Measurements from ENCODE around the gene P2RX5.

Gene P2RX5

DNA sequence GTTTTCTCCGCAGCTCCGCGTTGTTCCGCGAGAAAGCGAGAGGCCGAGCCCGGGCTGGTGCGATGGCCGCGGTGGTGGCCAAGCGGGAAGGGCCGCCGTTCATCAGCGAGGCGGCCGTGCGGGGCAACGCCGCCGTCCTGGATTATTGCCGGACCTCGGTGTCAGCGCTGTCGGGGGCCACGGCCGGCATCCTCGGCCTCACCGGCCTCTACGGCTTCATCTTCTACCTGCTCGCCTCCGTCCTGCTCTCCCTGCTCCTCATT, 26.9 kb downstream of the P2RX5 start:
- Histone ChIP-seq H3K36me3 (ENCODE audit: control insufficient read depth, insufficient read depth, low read length) (peaks cover 4% of the 10 kb centered on the region), H3K4me1 (ENCODE audit: control insufficient read depth, insufficient read depth, low read length, poor library complexity, severe bottlenecking) (peaks cover 22% of the 10 kb centered on the region), H3K27me3 (replicated peaks; ENCODE audit: control insufficient read depth, insufficient read depth, low read length, poor library complexity, severe bottlenecking) (no peaks in the 10 kb centered on the region), H3K27ac (ENCODE audit: insufficient read depth, low read length, poor library complexity, severe bottlenecking) (peak overlapping the region; percentile 88), H3K9me3 (ENCODE audit: control insufficient read depth, low read length) (no peaks in the 10 kb centered on the region), H3K4me3 (ENCODE audit: insufficient read depth, low read depth, low read length, poor library complexity, severe bottlenecking) (peak overlapping the region; percentile 100)
- DNase-seq, result no peak

DNA sequence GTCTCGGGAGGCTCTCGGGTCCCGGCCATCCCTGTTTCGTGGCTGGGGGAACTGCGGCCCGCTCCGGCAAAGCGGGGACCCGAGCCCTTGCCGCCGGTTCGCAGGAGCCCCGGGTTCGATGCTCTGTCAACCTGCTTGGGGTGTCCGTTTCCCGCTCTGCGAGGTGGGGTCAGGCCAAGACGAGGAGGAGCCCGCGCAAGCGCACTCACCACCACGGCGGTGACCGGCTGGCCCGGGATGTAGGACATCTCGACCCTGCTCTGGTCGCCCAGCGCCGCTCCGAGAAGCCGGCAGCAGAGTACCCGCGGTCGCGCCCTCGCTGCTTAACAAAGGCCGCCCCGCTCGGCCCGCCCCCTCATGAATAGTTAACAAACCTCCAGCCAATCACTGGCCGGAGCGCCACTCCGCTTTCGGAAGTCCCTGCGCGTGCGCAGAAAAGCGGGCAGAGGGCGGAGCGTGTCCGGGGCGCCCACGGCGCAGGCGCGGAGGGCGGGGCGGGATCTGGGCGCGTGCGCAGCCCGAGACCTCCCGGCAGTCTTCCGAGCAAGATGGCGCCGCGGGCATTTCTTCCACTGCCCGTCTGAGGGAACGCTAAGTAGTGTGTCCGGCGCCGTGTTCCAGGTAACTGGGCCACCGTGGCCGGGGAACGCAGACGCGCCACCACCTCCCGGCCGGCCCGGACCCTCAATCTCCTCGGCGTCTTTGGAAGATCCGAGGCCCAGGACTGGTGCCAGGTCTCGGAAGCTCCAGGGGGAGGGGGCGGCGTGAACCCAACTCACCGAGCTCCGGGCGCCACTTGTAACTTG, 27.5 kb downstream of the P2RX5 start, which contains the start of the genes EMC6 and TAX1BP3:
Gene EMC6, plus strand, starts transcription at position 534 of the 806 bp plus-strand sequence. CDS start 335 bp downstream, outside the sequence.
Gene TAX1BP3, minus strand, starts transcription at position 300 of the 806 bp plus-strand sequence. Its CDS starts 52 bp downstream, at position 248.
- peaks cover 22% of the 10 kb centered on the region for H3K4me1 ChIP-seq (ENCODE audit: control insufficient read depth, insufficient read depth, low read length, poor library complexity, severe bottlenecking)
- H3K4me3 ChIP-seq (ENCODE audit: insufficient read depth, low read depth, low read length, poor library complexity, severe bottlenecking), result peak within 1 kb of the TSS; percentile 100
- H3K36me3 ChIP-seq (ENCODE audit: control insufficient read depth, insufficient read depth, low read length), result peaks cover 4% of the 10 kb centered on the region
- H3K9me3 ChIP-seq (ENCODE audit: control insufficient read depth, low read length), result no peaks in the 10 kb centered on the region
- H3K27me3 ChIP-seq (replicated peaks; ENCODE audit: control insufficient read depth, insufficient read depth, low read length, poor library complexity, severe bottlenecking), result no peaks in the 10 kb centered on the region
- DNase-seq, result peak; percentile 97 to 98 (median 98)
- peak within 1 kb of the TSS; percentile 88 for H3K27ac ChIP-seq (ENCODE audit: insufficient read depth, low read length, poor library complexity, severe bottlenecking)

DNA sequence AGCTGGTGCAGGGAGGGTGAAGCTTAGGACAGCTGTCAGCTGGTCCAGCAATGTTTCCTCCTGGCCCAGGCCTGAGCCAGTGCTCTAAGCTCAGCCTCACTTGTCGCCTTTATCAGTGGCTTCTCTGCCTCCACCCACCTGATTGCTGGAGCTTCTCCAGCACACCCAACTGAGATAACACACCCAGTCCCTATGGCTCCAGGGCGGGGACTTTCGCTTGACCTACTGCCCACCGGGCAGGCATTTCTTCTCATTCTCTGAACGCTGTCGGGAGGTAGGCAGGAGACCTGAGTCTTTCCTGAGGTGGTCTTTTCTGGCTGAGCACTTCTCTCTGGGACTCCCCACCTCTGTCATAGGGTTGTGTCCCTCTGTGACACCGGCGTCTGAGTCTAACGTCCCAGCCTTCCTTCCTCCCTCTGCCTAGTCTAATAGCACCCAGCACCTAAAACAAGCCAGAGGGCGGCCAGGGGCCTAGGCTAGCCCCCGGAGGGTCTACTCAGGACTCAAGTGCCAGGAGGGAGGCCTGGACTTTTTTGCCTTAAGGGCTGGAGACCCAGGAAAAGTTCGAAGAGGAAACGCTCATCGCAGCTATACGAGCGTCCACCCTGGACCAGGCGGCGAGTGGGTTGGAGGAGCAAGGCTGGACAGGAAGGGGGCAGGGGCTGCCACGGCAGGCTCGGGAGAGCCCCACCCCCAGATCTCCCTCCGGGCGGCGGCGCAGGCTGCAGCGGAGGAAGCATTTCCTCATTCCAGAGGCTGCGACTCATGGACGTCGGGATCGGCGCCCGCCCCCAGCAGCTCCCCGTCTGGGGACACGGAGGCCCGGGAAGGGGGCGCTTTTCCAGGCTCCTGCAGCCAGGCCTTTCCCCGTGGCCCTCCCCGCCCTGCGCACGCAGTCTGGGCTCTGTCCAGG, 28.3 kb downstream of the P2RX5 start:
- H3K27ac ChIP-seq (ENCODE audit: insufficient read depth, low read length, poor library complexity, severe bottlenecking), result peak overlapping the region; percentile 41
- no peaks in the 10 kb centered on the region for H3K9me3 ChIP-seq (ENCODE audit: control insufficient read depth, low read length)
- peaks cover 4% of the 10 kb centered on the region for H3K36me3 ChIP-seq (ENCODE audit: control insufficient read depth, insufficient read depth, low read length)
- no peaks in the 10 kb centered on the region for H3K27me3 ChIP-seq (replicated peaks; ENCODE audit: control insufficient read depth, insufficient read depth, low read length, poor library complexity, severe bottlenecking)
- no peak for DNase-seq
- H3K4me1 ChIP-seq (ENCODE audit: control insufficient read depth, insufficient read depth, low read length, poor library complexity, severe bottlenecking), result peaks cover 22% of the 10 kb centered on the region
- H3K4me3 ChIP-seq (ENCODE audit: insufficient read depth, low read depth, low read length, poor library complexity, severe bottlenecking), result peak overlapping the region; percentile 100

DNA sequence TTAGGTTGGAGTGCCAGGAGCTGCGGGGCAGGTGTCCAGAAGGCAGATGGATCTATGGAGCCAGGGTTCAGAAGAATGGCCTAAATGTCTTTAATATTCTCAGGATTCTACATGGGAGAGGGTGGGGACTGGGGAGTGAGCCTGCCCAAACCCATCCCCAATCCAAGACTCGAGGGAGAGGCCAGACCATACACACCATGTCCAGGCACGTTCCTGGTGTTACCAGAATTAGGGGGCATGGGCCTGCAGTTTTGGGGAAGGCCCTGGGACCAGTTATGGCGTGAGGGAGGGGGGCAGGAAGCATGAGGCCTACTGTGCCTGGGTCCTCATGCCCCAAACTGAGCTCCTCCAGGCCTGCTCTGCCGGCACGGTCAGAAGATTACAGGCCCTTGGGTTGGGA, 29.4 kb downstream of the P2RX5 start:
- no peak for DNase-seq

DNA sequence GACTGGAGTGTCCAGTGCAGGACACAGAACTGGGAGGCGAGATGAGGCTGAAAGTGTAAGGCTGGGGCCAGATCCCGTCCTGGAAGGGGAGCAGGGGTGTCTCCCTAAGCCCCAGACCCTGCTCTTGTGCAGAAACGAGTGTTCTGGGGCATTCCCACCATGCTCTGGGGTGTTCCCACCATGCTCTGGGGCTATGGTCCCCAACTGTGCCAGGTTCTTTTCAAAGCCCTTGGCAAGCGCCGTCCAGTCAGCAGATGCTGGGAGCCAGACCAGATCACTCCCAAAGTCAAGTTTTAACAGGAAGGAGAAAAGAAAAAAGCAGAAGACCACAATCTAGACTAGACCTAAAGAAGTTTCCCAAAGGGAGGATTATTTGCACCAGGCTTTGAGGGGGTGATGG, 30.1 kb downstream of the P2RX5 start:
- H3K4me3 ChIP-seq (ENCODE audit: insufficient read depth, low read depth, low read length, poor library complexity, severe bottlenecking), result no peak overlapping the region
- no peak overlapping the region for H3K27ac ChIP-seq (ENCODE audit: insufficient read depth, low read length, poor library complexity, severe bottlenecking)
- no peaks in the 10 kb centered on the region for H3K27me3 ChIP-seq (replicated peaks; ENCODE audit: control insufficient read depth, insufficient read depth, low read length, poor library complexity, severe bottlenecking)
- H3K36me3 ChIP-seq (ENCODE audit: control insufficient read depth, insufficient read depth, low read length), result peaks cover 4% of the 10 kb centered on the region
- peaks cover 22% of the 10 kb centered on the region for H3K4me1 ChIP-seq (ENCODE audit: control insufficient read depth, insufficient read depth, low read length, poor library complexity, severe bottlenecking)
- no peak for DNase-seq
- no peaks in the 10 kb centered on the region for H3K9me3 ChIP-seq (ENCODE audit: control insufficient read depth, low read length)

More for the DNA sequence above, 29.4 kb downstream of the P2RX5 start:
- Histone ChIP-seq H3K27me3 (replicated peaks; ENCODE audit: control insufficient read depth, insufficient read depth, low read length, poor library complexity, severe bottlenecking) (no peaks in the 10 kb centered on the region), H3K4me1 (ENCODE audit: control insufficient read depth, insufficient read depth, low read length, poor library complexity, severe bottlenecking) (peaks cover 22% of the 10 kb centered on the region), H3K27ac (ENCODE audit: insufficient read depth, low read length, poor library complexity, severe bottlenecking) (no peak overlapping the region), H3K36me3 (ENCODE audit: control insufficient read depth, insufficient read depth, low read length) (peaks cover 4% of the 10 kb centered on the region), H3K4me3 (ENCODE audit: insufficient read depth, low read depth, low read length, poor library complexity, severe bottlenecking) (no peak overlapping the region), H3K9me3 (ENCODE audit: control insufficient read depth, low read length) (no peaks in the 10 kb centered on the region)

DNA sequence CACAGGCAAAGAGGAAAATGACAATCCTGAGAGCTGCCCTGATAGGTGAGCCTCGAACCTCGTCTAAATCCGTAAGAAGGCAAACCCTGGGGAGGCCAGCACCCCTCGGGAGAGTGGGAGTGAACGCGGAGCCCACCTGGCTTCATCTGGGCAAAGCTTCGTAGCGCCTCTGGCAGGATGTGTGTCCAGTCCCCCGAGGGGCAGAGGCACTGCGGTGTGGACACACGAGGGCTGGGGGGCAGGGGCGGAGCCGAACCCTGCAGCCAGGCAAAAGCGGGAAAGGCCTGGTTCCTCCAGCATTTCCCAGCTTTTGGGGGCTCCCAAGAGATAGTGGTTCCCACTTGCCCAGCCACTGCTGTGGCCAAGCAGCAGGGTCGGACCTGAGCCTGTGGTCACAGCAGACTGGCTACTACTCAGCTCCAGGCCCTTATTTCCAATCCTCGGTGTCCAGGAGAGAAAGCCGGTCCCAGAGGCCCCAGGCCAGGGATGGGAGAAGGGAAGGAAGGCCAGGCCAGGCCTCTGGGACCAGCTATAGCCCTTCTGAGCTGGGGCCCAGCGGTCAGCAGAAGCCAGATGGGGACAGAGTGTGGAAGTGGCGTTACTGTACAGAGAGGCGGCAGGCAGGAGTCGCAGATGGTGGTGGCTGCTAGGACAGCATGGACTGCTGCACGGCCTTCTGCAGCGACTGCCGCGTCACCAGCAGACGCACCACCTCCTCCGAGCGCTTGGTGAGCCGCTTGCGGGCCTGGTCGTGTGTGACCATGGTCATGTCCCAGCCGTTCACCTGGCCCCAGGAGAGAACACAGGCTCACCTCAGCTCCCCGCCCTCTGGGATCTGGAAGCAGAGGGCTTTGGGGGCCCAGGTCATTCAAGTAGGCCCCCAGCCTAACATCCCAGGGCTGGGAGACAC, 32.6 kb downstream of the P2RX5 start:
- peaks cover 11% of the 10 kb centered on the region for H3K4me1 ChIP-seq (ENCODE audit: control insufficient read depth, insufficient read depth, low read length, poor library complexity, severe bottlenecking)

DNA sequence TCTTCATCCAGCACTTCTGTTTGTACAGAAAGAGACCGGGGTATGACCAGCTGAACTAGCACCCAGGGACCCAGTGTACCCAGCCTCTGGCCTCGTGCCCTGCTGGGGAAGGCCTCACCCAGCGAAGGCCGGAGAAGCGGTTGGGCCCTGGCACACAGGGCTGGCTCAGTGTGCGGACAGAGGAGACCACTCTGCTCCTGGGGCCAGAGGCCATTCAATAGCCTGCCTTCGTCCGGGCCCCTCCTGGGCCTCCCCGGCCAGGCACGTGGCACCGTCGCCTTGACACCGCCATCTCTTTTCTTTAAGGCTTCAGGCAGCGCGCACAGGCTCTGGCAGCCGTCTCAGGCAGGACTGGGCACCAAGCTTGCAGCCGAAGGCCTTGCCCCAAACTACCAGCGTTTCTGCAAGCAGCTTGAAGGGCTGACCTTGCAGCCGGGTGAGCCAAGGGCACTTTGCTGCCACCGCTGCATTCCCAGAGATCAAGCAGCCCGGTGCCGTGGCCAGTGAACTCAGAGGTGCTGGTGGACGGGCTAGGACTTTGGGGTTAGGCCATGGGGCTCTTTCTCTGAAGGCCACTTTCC, 35.6 kb downstream of the P2RX5 start:
- no peaks in the 10 kb centered on the region for H3K27me3 ChIP-seq (replicated peaks; ENCODE audit: control insufficient read depth, insufficient read depth, low read length, poor library complexity, severe bottlenecking)
- H3K9me3 ChIP-seq (ENCODE audit: control insufficient read depth, low read length), result no peaks in the 10 kb centered on the region
- H3K27ac ChIP-seq (ENCODE audit: insufficient read depth, low read length, poor library complexity, severe bottlenecking), result no peak overlapping the region
- DNase-seq, result no peak
- H3K36me3 ChIP-seq (ENCODE audit: control insufficient read depth, insufficient read depth, low read length), result no peaks in the 10 kb centered on the region
- no peak overlapping the region for H3K4me3 ChIP-seq (ENCODE audit: insufficient read depth, low read depth, low read length, poor library complexity, severe bottlenecking)
- no peaks in the 10 kb centered on the region for H3K4me1 ChIP-seq (ENCODE audit: control insufficient read depth, insufficient read depth, low read length, poor library complexity, severe bottlenecking)

More for the DNA sequence above, 32.6 kb downstream of the P2RX5 start:
- no peaks in the 10 kb centered on the region for H3K27me3 ChIP-seq (replicated peaks; ENCODE audit: control insufficient read depth, insufficient read depth, low read length, poor library complexity, severe bottlenecking)
- no peak overlapping the region for H3K27ac ChIP-seq (ENCODE audit: insufficient read depth, low read length, poor library complexity, severe bottlenecking)
- no peak overlapping the region for H3K4me3 ChIP-seq (ENCODE audit: insufficient read depth, low read depth, low read length, poor library complexity, severe bottlenecking)
- no peak for DNase-seq
- H3K36me3 ChIP-seq (ENCODE audit: control insufficient read depth, insufficient read depth, low read length), result no peaks in the 10 kb centered on the region
- H3K9me3 ChIP-seq (ENCODE audit: control insufficient read depth, low read length), result no peaks in the 10 kb centered on the region

DNA sequence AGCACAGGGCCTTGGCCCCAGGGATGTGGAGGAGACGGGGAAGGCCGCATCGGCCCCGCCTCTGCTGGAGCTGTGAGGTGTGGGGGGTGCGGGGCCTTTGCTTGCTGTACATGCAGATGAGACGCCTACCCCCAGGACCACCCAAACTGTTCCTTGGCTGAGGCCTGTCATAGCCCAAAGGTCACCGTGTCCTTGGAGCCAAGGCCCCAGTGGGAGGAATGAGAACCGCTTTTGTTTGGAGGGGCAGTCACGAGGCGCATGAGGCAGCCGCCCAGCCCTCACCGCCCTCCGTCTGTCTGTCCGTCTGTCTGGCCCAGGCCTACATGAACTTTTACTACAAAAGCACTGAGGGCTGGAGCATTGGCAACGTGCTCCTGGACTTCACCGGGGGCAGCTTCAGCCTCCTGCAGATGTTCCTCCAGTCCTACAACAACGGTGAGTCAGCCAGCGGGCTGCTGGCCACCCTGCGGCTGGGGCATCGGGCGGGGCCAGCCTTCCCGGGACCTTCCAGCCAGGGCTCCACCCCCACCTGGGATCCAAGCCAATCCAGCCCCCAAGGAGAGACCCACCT, 36.3 kb downstream of the P2RX5 start:
- no peaks in the 10 kb centered on the region for H3K9me3 ChIP-seq (ENCODE audit: control insufficient read depth, low read length)
- H3K27me3 ChIP-seq (replicated peaks; ENCODE audit: control insufficient read depth, insufficient read depth, low read length, poor library complexity, severe bottlenecking), result no peaks in the 10 kb centered on the region
- H3K36me3 ChIP-seq (ENCODE audit: control insufficient read depth, insufficient read depth, low read length), result no peaks in the 10 kb centered on the region
- no peak overlapping the region for H3K27ac ChIP-seq (ENCODE audit: insufficient read depth, low read length, poor library complexity, severe bottlenecking)
- no peak for DNase-seq
- no peak overlapping the region for H3K4me3 ChIP-seq (ENCODE audit: insufficient read depth, low read depth, low read length, poor library complexity, severe bottlenecking)
- no peaks in the 10 kb centered on the region for H3K4me1 ChIP-seq (ENCODE audit: control insufficient read depth, insufficient read depth, low read length, poor library complexity, severe bottlenecking)
